HCT116 (cell line): ENCODE data around the gene ALDH3B1. TPM values are rescaled to one million over a fixed set of nuclear protein-coding genes. Genes with fewer than 3 reads are reported as not detected.
"Not testable (repeated sequence)": the region's sequence is repeated elsewhere in the genome, so short reads cannot be mapped to it uniquely, and the experiment has no call there.

ENCODE experiments used
- ATAC-seq: fragments of 200-7000 bp; cut with Tn5 transposase; 2 replicates; pipeline ENCODE4 v1.9.1; 2020; ENCODE audit warnings: mild to moderate bottlenecking, moderate library complexity
- BruUV-seq: library from RNA; stranded (reverse); fragments of 400-500 nt; replicated peaks from 2 replicates; lab custom pipeline; 2021; lab: Mats Ljungman, UMichigan
- CTCF ChIA-PET: fragments of 300-600 bp; sonication (Branson Sonifier 250); formaldehyde crosslinking; loops from one replicate; lab custom pipeline; 2021; ENCODE audit warnings: antibody characterized with exemption; lab: Charles Lee
- POLR2A ChIA-PET: fragments of 300-600, 350-600 bp; sonication (Branson Sonifier 250); formaldehyde crosslinking; loops from one replicate; lab custom pipeline; 2021; ENCODE audit warnings: antibody characterized with exemption; lab: Charles Lee
- RAD21 ChIA-PET, 2 experiments: fragments of 300-600 bp; sonication (Branson Sonifier 250); formaldehyde crosslinking; loops; one replicate each; lab custom pipeline; 2023; ENCODE audit warnings: low total read pairs in 2 of 2; ENCODE audit not compliant: uncharacterized antibody in 2 of 2, unreplicated experiment in 2 of 2, low non-redundant PET in 1 of 2; lab: Charles Lee
- DNase-seq: peaks from one replicate; pipeline ENCODE4 v3.0.0-alpha.2; 2010; ENCODE audit warnings: low read depth, low spot score
- H2AFZ ChIP-seq: fragments of 200-600 bp; shearing (Covaris generic), sonication (generic); 2 replicates; pipeline ENCODE4 v1.6.1; 2017; ENCODE audit warnings: low read depth, mixed run types, mixed read lengths, antibody characterized with exemption, low read length; ENCODE audit not compliant: poor library complexity, severe bottlenecking
- H3K27ac ChIP-seq: 2 replicates; pipeline ENCODE4 v1.5.1; 2012; ENCODE audit warnings: low read depth, low read length
- H3K27me3 ChIP-seq: fragments of 200-600 bp; sonication (generic); 2 replicates; pipeline ENCODE4 v1.6.1; 2016; ENCODE audit warnings: mixed run types, low read length, mixed read lengths; ENCODE audit not compliant: insufficient read depth
- H3K36me3 ChIP-seq, 2 experiments: fragments of 200-500 bp in 1 of 2; fragments of 200-600 bp in 1 of 2; sonication (Bioruptor generic) in 1 of 2; sonication (generic) in 1 of 2; 2 replicates each; pipeline versions ENCODE4 v1.5.1 to v1.6.1; 2014 to 2016; ENCODE audit warnings: low read length in 2 of 2, inconsistent platforms in 1 of 2, mixed read lengths in 1 of 2, mixed run types in 1 of 2; ENCODE audit not compliant: insufficient read depth in 2 of 2, control insufficient read depth in 1 of 2
- H3K4me1 ChIP-seq, 2 experiments: fragments of 200-600 bp in 1 of 2; sonication (generic) in 1 of 2; 2 replicates each; pipeline versions ENCODE4 v1.5.1 to v1.6.1; 2012 to 2017; ENCODE audit warnings: low read length in 2 of 2, inconsistent platforms in 1 of 2, mild to moderate bottlenecking in 1 of 2, mixed read lengths in 1 of 2, mixed run types in 1 of 2, moderate library complexity in 1 of 2; ENCODE audit not compliant: insufficient read depth in 2 of 2, control insufficient read depth in 1 of 2
- H3K4me2 ChIP-seq: fragments of 200-600 bp; sonication (generic); 2 replicates; pipeline ENCODE4 v1.6.1; 2017; ENCODE audit warnings: mixed run types, low read length, mixed read lengths
- H3K4me3 ChIP-seq, 2 experiments: fragments of 200-600 bp in 1 of 2; sonication (generic) in 1 of 2; replicated peaks in 1 of 2; 2 replicates each; pipeline ENCODE4 v1.5.1; 2011 to 2016; ENCODE audit warnings: low read length in 2 of 2, control low read depth in 1 of 2, low read depth in 1 of 2, mild to moderate bottlenecking in 1 of 2, mixed read lengths in 1 of 2, mixed run types in 1 of 2
- H3K79me2 ChIP-seq: fragments of 200-600 bp; sonication (generic); 2 replicates; pipeline ENCODE4 v1.6.1; 2017; ENCODE audit warnings: mild to moderate bottlenecking, mixed run types, low read length, moderate library complexity, mixed read lengths; ENCODE audit not compliant: insufficient read depth
- H3K9ac ChIP-seq: fragments of 200-600 bp; sonication (generic); 2 replicates; pipeline ENCODE4 v1.6.1; 2016; ENCODE audit warnings: low read length, mixed read lengths
- H3K9me2 ChIP-seq: fragments of 200-600 bp; sonication (generic), shearing (Covaris generic); 2 replicates; pipeline ENCODE4 v1.6.1; 2017; ENCODE audit warnings: mixed run types, mild to moderate bottlenecking, moderate library complexity; ENCODE audit not compliant: insufficient read depth
- H3K9me3 ChIP-seq, 2 experiments: fragments of 200-500 bp in 1 of 2; fragments of 200-600 bp in 1 of 2; sonication (Bioruptor generic) in 1 of 2; sonication (generic) in 1 of 2; 2 replicates each; pipeline ENCODE4 v1.6.1; 2014 to 2017; ENCODE audit warnings: low read length in 2 of 2, mixed read lengths in 2 of 2, inconsistent platforms in 1 of 2, low read depth in 1 of 2, mild to moderate bottlenecking in 1 of 2, mixed run types in 1 of 2, moderate library complexity in 1 of 2; ENCODE audit not compliant: control insufficient read depth in 1 of 2, insufficient read depth in 1 of 2
- H4K20me1 ChIP-seq: fragments of 200-600 bp; sonication (generic), shearing (Covaris generic); 2 replicates; pipeline ENCODE4 v1.6.1; 2017; ENCODE audit warnings: mixed run types, mild to moderate bottlenecking, moderate library complexity; ENCODE audit not compliant: insufficient read depth
- CBX3 ChIP-seq: IDR thresholded peaks from 2 replicates; pipeline ENCODE4 v1.6.1; 2012; ENCODE audit warnings: low read depth
- RAD21 ChIP-seq: IDR thresholded peaks from 2 replicates; pipeline ENCODE4 v1.6.1; 2012; ENCODE audit warnings: low read depth, mild to moderate bottlenecking
- SP1 ChIP-seq: IDR thresholded peaks from 2 replicates; pipeline ENCODE4 v1.6.1; 2012; ENCODE audit warnings: low read depth
- intact Hi-C: fragments of 100-400 bp; cut with micrococcal nuclease; formaldehyde crosslinking; loops from 2 replicates; pipeline ENCODE4 v1.10.0; 2022
- total RNA-seq: library from RNA; stranded (reverse); gene quantifications from one replicate; pipeline ENCODE4 v1.2.1, GENCODE V29; 2021; ENCODE audit not compliant: unreplicated experiment
- TF ChIP-seq, protein P1 (sequence below): IDR thresholded peaks from 2 replicates; pipeline ENCODE4 v1.6.1; 2012

Gene ALDH3B1
- total RNA-seq, 1 experiment from 2014 or later = 25.5 TPM

DNA sequence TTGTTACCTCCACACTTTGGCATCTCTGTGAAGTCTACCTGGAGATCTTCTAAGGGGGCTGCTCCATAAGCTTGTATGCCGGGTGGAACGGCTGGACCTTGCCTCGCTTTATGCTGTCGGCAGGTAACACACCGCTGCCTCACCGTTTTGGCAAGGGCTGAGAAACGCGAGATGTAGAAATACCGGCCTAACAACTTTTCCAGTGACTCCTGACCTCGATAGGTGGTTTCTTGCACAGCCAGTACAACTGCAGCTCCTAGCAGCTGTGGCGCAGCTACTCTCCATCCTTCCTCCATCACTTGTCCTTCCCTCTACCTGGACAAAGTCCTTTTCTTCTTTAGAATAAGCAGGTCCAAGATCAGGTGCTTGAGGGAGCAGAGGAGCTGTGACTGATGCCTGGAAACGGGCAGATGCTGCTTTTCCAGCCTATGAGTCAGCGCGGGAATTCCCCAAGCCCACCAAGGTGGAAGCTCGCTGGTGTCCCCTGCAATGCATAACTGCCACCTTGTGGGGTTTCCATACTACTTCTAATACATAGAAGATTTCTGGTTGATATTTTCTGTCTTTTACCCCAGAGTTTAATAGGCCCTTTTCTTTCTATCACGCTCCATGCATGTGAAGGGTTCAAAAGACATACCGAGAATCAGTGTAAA lies 31.2 kb upstream of the ALDH3B1 start:
- ATAC-seq, H4K20me1 ChIP-seq, H3K27ac ChIP-seq, H3K9me3 ChIP-seq, BruUV-seq, H3K9me2 ChIP-seq, H3K79me2 ChIP-seq, intact Hi-C loops, H3K9ac ChIP-seq, H3K36me3 ChIP-seq, RAD21 ChIA-PET, POLR2A ChIA-PET, H3K27me3 ChIP-seq, DNase-seq: not testable (repeated sequence)
- Histone ChIP-seq H3K4me2 (peak overlapping the region; percentile 51), H3K4me1 (peaks cover 14 to 15% of the 10 kb centered on the region in 2 experiments; a peak in 3 of 4 replicates), H3K4me3 (0 out of 4 replicates have a peak overlapping the region, but pooled peaks of 1 of the 2 experiments have one; percentile 13), H2AFZ (peak overlapping the region; percentile 35)
- TF ChIP-seq SP1 (peak; percentile 42; the same call in 1 of the 2 replicates), RAD21 (0 out of 2 replicates have a peak, but pooled peaks have one; percentile 23), CBX3 (0 out of 2 replicates have a peak, but pooled peaks have one; percentile 58)
- TF ChIP-seq, protein P1, sequence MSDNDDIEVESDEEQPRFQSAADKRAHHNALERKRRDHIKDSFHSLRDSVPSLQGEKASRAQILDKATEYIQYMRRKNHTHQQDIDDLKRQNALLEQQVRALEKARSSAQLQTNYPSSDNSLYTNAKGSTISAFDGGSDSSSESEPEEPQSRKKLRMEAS = peak; percentile 61; the same call in 1 of the 2 replicates
- CTCF ChIA-PET = interaction anchor here (0.9 to 1.0 kb wide), 2 partner anchors 18 to 23 kb away, joined by 3 read pairs; no protein-coding TSS in a partner anchor

DNA sequence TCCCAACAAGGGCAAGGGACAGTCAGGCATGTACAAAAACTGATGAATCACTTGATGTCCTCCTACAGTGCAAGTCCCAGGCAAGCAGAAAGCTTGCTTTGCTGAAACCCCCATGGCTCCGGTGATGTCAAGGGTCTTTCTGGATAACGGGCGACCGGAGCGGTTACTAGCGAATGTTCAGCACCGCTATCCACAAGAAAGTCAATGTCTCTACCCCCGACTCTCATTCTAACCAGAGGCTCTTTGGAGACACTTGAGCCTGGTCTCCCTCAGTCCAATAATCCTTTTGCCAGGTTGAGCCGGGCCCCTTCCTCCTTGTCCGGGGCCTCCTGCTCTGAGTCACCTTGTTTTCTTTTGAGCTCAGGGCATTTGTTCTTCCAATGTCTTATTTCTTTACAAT lies 28.9 kb upstream of the ALDH3B1 start:
- H2AFZ ChIP-seq, intact Hi-C loops, DNase-seq, CTCF ChIA-PET, ATAC-seq, H3K27ac ChIP-seq, BruUV-seq, H3K4me2 ChIP-seq, H3K9me2 ChIP-seq, POLR2A ChIA-PET, H3K9ac ChIP-seq, H3K36me3 ChIP-seq, H3K27me3 ChIP-seq, H4K20me1 ChIP-seq, RAD21 ChIA-PET, H3K9me3 ChIP-seq, H3K4me3 ChIP-seq, H3K79me2 ChIP-seq: not testable (repeated sequence)
- H3K4me1 ChIP-seq = peaks cover 14 to 15% of the 10 kb centered on the region in 2 experiments; a peak in 3 of 4 replicates

DNA sequence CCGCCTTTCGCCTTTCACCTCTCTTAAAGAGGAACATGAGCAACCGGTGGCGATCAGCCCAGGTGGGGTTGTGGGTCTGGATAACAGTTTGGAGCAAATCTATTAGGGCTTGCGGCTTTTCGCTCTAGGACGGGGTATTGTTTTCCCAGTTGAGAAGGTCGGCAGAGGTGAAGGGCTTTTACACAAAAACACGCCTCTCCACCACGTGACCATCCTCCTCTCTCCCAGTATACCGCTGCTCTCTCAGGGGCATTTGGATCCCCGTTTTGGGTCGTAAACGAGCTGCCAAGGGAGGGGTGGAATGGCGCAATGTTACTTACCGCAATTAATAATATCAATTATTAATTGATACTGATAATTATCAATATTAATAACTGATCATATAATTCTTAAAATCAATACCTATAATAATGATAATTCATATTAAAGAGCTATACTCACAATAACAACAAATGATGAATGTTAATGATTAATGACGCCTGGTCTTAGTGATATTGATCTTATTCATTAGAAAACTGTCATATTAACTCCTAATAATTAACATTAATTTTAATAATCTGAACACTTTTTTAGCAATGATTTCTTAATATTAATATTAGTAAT lies 27.8 kb upstream of the ALDH3B1 start:
- POLR2A ChIA-PET, DNase-seq, H3K9me2 ChIP-seq, H4K20me1 ChIP-seq, H3K36me3 ChIP-seq, intact Hi-C loops, H3K9me3 ChIP-seq, ATAC-seq, H3K4me2 ChIP-seq, BruUV-seq, CTCF ChIA-PET, H3K4me3 ChIP-seq, H3K79me2 ChIP-seq, H3K27ac ChIP-seq, H2AFZ ChIP-seq, RAD21 ChIA-PET, H3K27me3 ChIP-seq, H3K9ac ChIP-seq: not testable (repeated sequence)
- H3K4me1 ChIP-seq = peaks cover 14 to 15% of the 10 kb centered on the region in 2 experiments; a peak in 3 of 4 replicates
